ENCODE data around the gene ADPRH.
A peak's percentile ranks its signal among the peaks of the same experiment; 100 is the strongest.

Gene ADPRH

GRCh38 chr3:119598410-119599098 lies 19.3 kb downstream of the ADPRH start:
- DNase-seq = no peak

GRCh38 chr3:119599558-119600174 lies 20.4 kb downstream of the ADPRH start:
- no peak for DNase-seq

GRCh38 chr3:119600732-119601131 lies 21.4 kb downstream of the ADPRH start:
- DNase-seq = no peak

- DNase-seq = no peak
Measured at GRCh38 chr3:119601154-119601553, 21.9 kb downstream of the ADPRH start.

GRCh38 chr3:119602676-119603075 lies 23.4 kb downstream of the ADPRH start:
- DNase-seq = no peak

- DNase-seq = peak; percentile 49
Measured at GRCh38 chr3:119604878-119605277, 25.6 kb downstream of the ADPRH start.

- DNase-seq = no peak
Measured at GRCh38 chr3:119608405-119609000, 29.2 kb downstream of the ADPRH start.

GRCh38 chr3:119609301-119609700 lies 30.0 kb downstream of the ADPRH start:
- no peak for DNase-seq

- no peak for DNase-seq
Measured at GRCh38 chr3:119611664-119612063, 32.4 kb downstream of the ADPRH start.

GRCh38 chr3:119613201-119613600 lies 33.9 kb downstream of the ADPRH start:
- DNase-seq = no peak

- DNase-seq = no peak
Measured at GRCh38 chr3:119613872-119614271, 34.6 kb downstream of the ADPRH start.

- no peak for DNase-seq
Measured at GRCh38 chr3:119616056-119616455, 36.8 kb downstream of the ADPRH start.

- no peak for DNase-seq
Measured at GRCh38 chr3:119619094-119619493, 39.8 kb downstream of the ADPRH start.

- DNase-seq = no peak
Measured at GRCh38 chr3:119620899-119621298, 41.6 kb downstream of the ADPRH start.

- DNase-seq = no peak
Measured at GRCh38 chr3:119624002-119624720, 44.9 kb downstream of the ADPRH start.

- no peak for DNase-seq
Measured at GRCh38 chr3:119625451-119626153, 46.3 kb downstream of the ADPRH start.

GRCh38 chr3:119626196-119626595 lies 46.9 kb downstream of the ADPRH start:
- DNase-seq = no peak

- DNase-seq = no peak
Measured at GRCh38 chr3:119627461-119627860, 48.2 kb downstream of the ADPRH start.

- no peak for DNase-seq
Measured at GRCh38 chr3:119628390-119628789, 49.1 kb downstream of the ADPRH start.

GRCh38 chr3:119628816-119629445 lies 49.6 kb downstream of the ADPRH start:
- peak; percentile 56 for DNase-seq

- DNase-seq = peak; percentile 61
Measured at GRCh38 chr3:119630128-119630879, 51.0 kb downstream of the ADPRH start.

Measured in fibroblast of skin of scalp (primary cell).